ENCODE data around the gene NTNG2.

The NTNG2 gene

GRCh38 chr9:132239518-132239917 lies 77.7 kb downstream of the NTNG2 start:
- peak overlapping the region in 2 of 11 experiments; percentile 67 to 75; a peak in 3 of 22 replicates for H3K9ac ChIP-seq
- no peak overlapping the region; a peak in 1 of 22 replicates for H3K27ac ChIP-seq
- H3K4me2 ChIP-seq = peak overlapping the region; percentile 80 to 98 (median 94)
- H4K20me1 ChIP-seq = peaks cover 0 to 26% (median 9%) of the 10 kb centered on the region in 11 experiments; a peak in 8 of 22 replicates
- no peaks in the 10 kb centered on the region for H3K36me3 ChIP-seq
- H3K27me3 ChIP-seq = no peaks in the 10 kb centered on the region
- H3K4me1 ChIP-seq = peaks cover 45 to 78% (median 73%) of the 10 kb centered on the region in 10 experiments
- no peak for TF ChIP-seq Cebpa-rat (IDR thresholded peaks at IDR 0.05)
- no peaks in the 10 kb centered on the region for H3K9me3 ChIP-seq (replicated peaks in 1 of 11)
- 0 out of 20 replicates have a peak overlapping the region, but pooled peaks of 2 of the 10 experiments have one; percentile 55 to 61 for H3K4me3 ChIP-seq

- peak overlapping the region; percentile 34 to 63 (median 56); a peak in 19 of 20 replicates for H3K4me3 ChIP-seq
- peak overlapping the region in 8 of 11 experiments; percentile 48 to 69 (median 62); a peak in 15 of 22 replicates for H3K27ac ChIP-seq
- peaks cover 0 to 26% (median 9%) of the 10 kb centered on the region in 11 experiments; a peak in 8 of 22 replicates for H4K20me1 ChIP-seq
- peak overlapping the region in 10 of 11 experiments; percentile 4 to 75 (median 62); a peak in 16 of 22 replicates for H3K9ac ChIP-seq
- H3K9me3 ChIP-seq (replicated peaks in 1 of 11) = no peaks in the 10 kb centered on the region
- no peaks in the 10 kb centered on the region for H3K36me3 ChIP-seq
- peak overlapping the region; percentile 80 to 98 (median 94) for H3K4me2 ChIP-seq
- TF ChIP-seq Cebpa-rat (IDR thresholded peaks at IDR 0.05) = no peak
- no peaks in the 10 kb centered on the region for H3K27me3 ChIP-seq
- peaks cover 52 to 85% (median 80%) of the 10 kb centered on the region in 10 experiments for H3K4me1 ChIP-seq
These were observed 78.4 kb downstream of the NTNG2 start for GRCh38 chr9:132239999-132240840.

- no peak for TF ChIP-seq Cebpa-rat (IDR thresholded peaks at IDR 0.05)
- Histone ChIP-seq H4K20me1 (peaks cover 0 to 26% (median 9%) of the 10 kb centered on the region in 11 experiments; a peak in 8 of 22 replicates), H3K9ac (peak overlapping the region; percentile 83 to 88 (median 86); a peak in 21 of 22 replicates), H3K27ac (peak overlapping the region in 9 of 11 experiments; percentile 80 to 92 (median 87); a peak in 17 of 22 replicates), H3K4me2 (peak overlapping the region; percentile 94 to 100 (median 99)), H3K9me3 (replicated peaks in 1 of 11) (no peaks in the 10 kb centered on the region), H3K36me3 (no peaks in the 10 kb centered on the region), H3K27me3 (no peaks in the 10 kb centered on the region), H3K4me1 (peaks cover 59 to 85% (median 83%) of the 10 kb centered on the region in 10 experiments), H3K4me3 (peak overlapping the region; percentile 78 to 92 (median 86))
These were observed 79.1 kb downstream of the NTNG2 start for GRCh38 chr9:132240841-132241482.

- Histone ChIP-seq H3K9ac (peak overlapping the region; percentile 83 to 88 (median 86)), H3K4me3 (peak overlapping the region; percentile 78 to 92 (median 86)), H3K36me3 (no peaks in the 10 kb centered on the region), H3K27ac (peak overlapping the region; percentile 47 to 92 (median 83); a peak in 21 of 22 replicates), H3K27me3 (0 out of 22 replicates have a peak, but pooled peaks cover 0 to under 1% (median 0%) of the 10 kb centered on the region in 11 experiments), H3K9me3 (replicated peaks in 1 of 11) (no peaks in the 10 kb centered on the region), H4K20me1 (peaks cover 0 to 26% (median 9%) of the 10 kb centered on the region in 11 experiments; a peak in 8 of 22 replicates), H3K4me2 (peak overlapping the region; percentile 93 to 100 (median 99)), H3K4me1 (peaks cover 64 to 85% (median 83%) of the 10 kb centered on the region in 10 experiments)
- TF ChIP-seq Cebpa-rat (IDR thresholded peaks at IDR 0.05) = no peak
These were observed 79.6 kb downstream of the NTNG2 start for GRCh38 chr9:132241483-132241839.

GRCh38 chr9:132241840-132242620 lies 80.2 kb downstream of the NTNG2 start:
- Histone ChIP-seq H3K4me2 (peak overlapping the region; percentile 93 to 100 (median 99)), H3K4me1 (peaks cover 66 to 85% (median 83%) of the 10 kb centered on the region in 10 experiments), H3K36me3 (no peaks in the 10 kb centered on the region), H4K20me1 (peaks cover 0 to 26% (median 9%) of the 10 kb centered on the region in 11 experiments; a peak in 8 of 22 replicates), H3K9ac (peak overlapping the region; percentile 83 to 88 (median 86)), H3K27ac (peak overlapping the region; percentile 47 to 92 (median 83); a peak in 21 of 22 replicates), H3K4me3 (peak overlapping the region; percentile 78 to 92 (median 86)), H3K9me3 (replicated peaks in 1 of 11) (no peaks in the 10 kb centered on the region), H3K27me3 (0 out of 22 replicates have a peak, but pooled peaks cover 0 to 3% (median 0%) of the 10 kb centered on the region in 11 experiments)
- TF ChIP-seq Cebpa-rat (IDR thresholded peaks at IDR 0.05) = no peak

GRCh38 chr9:132242621-132243155 lies 80.8 kb downstream of the NTNG2 start:
- H3K27ac ChIP-seq = peak overlapping the region; percentile 47 to 92 (median 83); a peak in 21 of 22 replicates
- 0 out of 22 replicates have a peak, but pooled peaks cover 0 to 3% (median 0%) of the 10 kb centered on the region in 11 experiments for H3K27me3 ChIP-seq
- H3K9ac ChIP-seq = peak overlapping the region; percentile 83 to 88 (median 86)
- no peaks in the 10 kb centered on the region for H3K36me3 ChIP-seq
- no peak for TF ChIP-seq Cebpa-rat (IDR thresholded peaks at IDR 0.05)
- peak overlapping the region; percentile 93 to 100 (median 99) for H3K4me2 ChIP-seq
- no peaks in the 10 kb centered on the region for H3K9me3 ChIP-seq (replicated peaks in 1 of 11)
- H3K4me1 ChIP-seq = peaks cover 60 to 79% (median 77%) of the 10 kb centered on the region in 10 experiments
- H4K20me1 ChIP-seq = peaks cover 0 to 26% (median 9%) of the 10 kb centered on the region in 11 experiments; a peak in 7 of 22 replicates
- peak overlapping the region; percentile 78 to 92 (median 86) for H3K4me3 ChIP-seq

- H3K27ac ChIP-seq = peak overlapping the region in 7 of 11 experiments; percentile 80 to 92 (median 88); a peak in 13 of 22 replicates
- no peaks in the 10 kb centered on the region for H3K9me3 ChIP-seq (replicated peaks in 1 of 11)
- peaks cover 0 to 24% (median 9%) of the 10 kb centered on the region in 11 experiments; a peak in 7 of 22 replicates for H4K20me1 ChIP-seq
- peak overlapping the region; percentile 93 to 100 (median 99) for H3K4me2 ChIP-seq
- H3K36me3 ChIP-seq = no peaks in the 10 kb centered on the region
- peak overlapping the region in 9 of 10 experiments; percentile 79 to 92 (median 87); a peak in 16 of 20 replicates for H3K4me3 ChIP-seq
- H3K27me3 ChIP-seq = 0 out of 22 replicates have a peak, but pooled peaks cover 0 to 3% (median 0%) of the 10 kb centered on the region in 11 experiments
- peaks cover 59 to 72% (median 71%) of the 10 kb centered on the region in 10 experiments for H3K4me1 ChIP-seq
- no peak for TF ChIP-seq Cebpa-rat (IDR thresholded peaks at IDR 0.05)
- H3K9ac ChIP-seq = peak overlapping the region in 10 of 11 experiments; percentile 83 to 88 (median 87); a peak in 15 of 22 replicates
These were observed 81.6 kb downstream of the NTNG2 start for GRCh38 chr9:132243156-132244074.

Measured in BLaER1 treated with 17β-estradiol and CSF1 and Interleukin-3, amounts not matched to agents 10 nM and 100 nM (cell line).